Esophagus (tissue), 2 donors: ENCODE data around the gene PDPK1. TPM values are rescaled to one million over a fixed set of nuclear protein-coding genes. Genes with fewer than 3 reads are reported as not detected.
"Not testable (repeated sequence)": the region's sequence is repeated elsewhere in the genome, so short reads cannot be mapped to it uniquely, and the experiment has no call there.

Source experiments
- H3K27ac ChIP-seq, 2 donors: one replicate each; pipeline ENCODE4 v1.5.1; 2013; ENCODE audit warnings: low read depth in 2 of 2, mild to moderate bottlenecking in 2 of 2, inconsistent platforms in 1 of 2, low read length in 1 of 2, moderate library complexity in 1 of 2
- H3K27me3 ChIP-seq, 2 donors: one replicate each; pipeline ENCODE4 v1.6.1; 2013; ENCODE audit warnings: low read length in 2 of 2, control low read depth in 1 of 2, mild to moderate bottlenecking in 1 of 2; ENCODE audit not compliant: insufficient read depth in 2 of 2, control insufficient read depth in 1 of 2
- H3K36me3 ChIP-seq, 2 donors: one replicate each; pipeline ENCODE4 v1.6.1; 2013; ENCODE audit warnings: low read length in 1 of 2; ENCODE audit not compliant: control insufficient read depth in 2 of 2, insufficient read depth in 2 of 2
- H3K4me1 ChIP-seq, 2 donors: one replicate each; pipeline ENCODE4 v1.6.1; 2013; ENCODE audit warnings: low read length in 1 of 2; ENCODE audit not compliant: control insufficient read depth in 2 of 2, insufficient read depth in 2 of 2
- H3K4me3 ChIP-seq, 2 donors: one replicate each; pipeline ENCODE4 v1.5.1; 2013; ENCODE audit warnings: low read length in 2 of 2, mild to moderate bottlenecking in 2 of 2, low read depth in 1 of 2, moderate library complexity in 1 of 2
- H3K9me3 ChIP-seq, 2 donors: one replicate each; pipeline ENCODE4 v1.6.1; 2013; ENCODE audit warnings: mild to moderate bottlenecking in 2 of 2, low read depth in 1 of 2, low read length in 1 of 2, moderate library complexity in 1 of 2; ENCODE audit not compliant: control insufficient read depth in 2 of 2, insufficient read depth in 1 of 2
- WGBS, 2 donors: extraction: QIAGEN DNeasy Blood & Tissue Kit; methylation state at CpG; one replicate each; pipeline ENCODE4 v1.1.7; 2013; 5-methylcytosine and 5-hydroxymethylcytosine counted together
- polyA plus RNA-seq, 2 donors: library from polyadenylated mRNA; stranded (reverse); fragments of 200-250 nt; gene quantifications; one replicate each; pipeline ENCODE4 v1.2.3, GENCODE V29; 2013
- donor health status: healthy with polysubstance abuse.
- donor health status: Bipolar disorder and iron deficiency.

The PDPK1 gene
- polyA plus RNA-seq, 2 donors = 11.8 to 12.8 TPM

GRCh38 chr16:2596747-2597559, 59.1 kb downstream of the PDPK1 start:
- H3K27me3 ChIP-seq = no peaks in the 10 kb centered on the region
- no peaks in the 10 kb centered on the region for H3K9me3 ChIP-seq
- peaks cover 6 to 38% of the 10 kb centered on the region in 2 donors for H3K36me3 ChIP-seq
- no peak overlapping the region for H3K27ac ChIP-seq
- WGBS, 2 donors = 89 to 91% methylated on average over 24 of the region's 24 CpGs
- H3K4me1 ChIP-seq = no peaks in the 10 kb centered on the region
- no peak overlapping the region for H3K4me3 ChIP-seq

GRCh38 chr16:2597560-2597902, 59.7 kb downstream of the PDPK1 start:
- Histone ChIP-seq H3K4me1 (no peaks in the 10 kb centered on the region), H3K27me3 (no peaks in the 10 kb centered on the region), H3K9me3 (no peaks in the 10 kb centered on the region), H3K36me3 (peaks cover 6 to 38% of the 10 kb centered on the region in 2 donors), H3K4me3 (no peak overlapping the region), H3K27ac (no peak overlapping the region)
- WGBS, 2 donors = 94 to 96% methylated on average over 22 of the region's 22 CpGs

GRCh38 chr16:2598133-2598641, 60.4 kb downstream of the PDPK1 start:
- Histone ChIP-seq H3K36me3 (peaks cover 6 to 38% of the 10 kb centered on the region in 2 donors), H3K27me3 (no peaks in the 10 kb centered on the region), H3K27ac (no peak overlapping the region), H3K9me3 (no peaks in the 10 kb centered on the region), H3K4me1 (no peaks in the 10 kb centered on the region), H3K4me3 (no peak overlapping the region)
- WGBS, 2 donors = 93 to 95% methylated on average over 21 of the region's 21 CpGs

DNA sequence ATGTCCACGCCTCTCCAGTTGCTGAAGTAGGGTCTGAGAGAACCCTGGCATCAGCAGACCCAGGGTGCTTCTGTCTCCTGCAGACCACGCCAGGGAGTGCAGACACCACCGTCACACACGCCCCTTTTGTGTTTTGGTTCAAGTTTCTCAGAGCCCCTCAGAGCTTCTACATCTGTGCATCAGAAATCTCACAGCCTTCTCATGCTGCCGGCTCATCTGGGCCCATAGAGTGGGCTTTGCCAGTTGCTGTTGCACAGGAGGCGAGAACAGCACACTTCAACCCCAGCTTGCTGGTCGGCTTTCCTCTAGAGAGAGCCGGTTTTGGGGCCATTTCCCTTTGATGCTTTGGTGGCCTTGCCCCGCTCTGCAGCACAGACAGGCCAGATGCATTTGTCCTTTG, 60.9 kb downstream of the PDPK1 start:
- Histone ChIP-seq H3K9me3 (no peaks in the 10 kb centered on the region), H3K36me3 (peaks cover 6 to 37% of the 10 kb centered on the region in 2 donors), H3K27ac (no peak overlapping the region), H3K4me1 (no peaks in the 10 kb centered on the region), H3K4me3 (no peak overlapping the region), H3K27me3 (no peaks in the 10 kb centered on the region)
- 93 to 95% methylated on average over 9 of the region's 9 CpGs for WGBS, 2 donors

DNA sequence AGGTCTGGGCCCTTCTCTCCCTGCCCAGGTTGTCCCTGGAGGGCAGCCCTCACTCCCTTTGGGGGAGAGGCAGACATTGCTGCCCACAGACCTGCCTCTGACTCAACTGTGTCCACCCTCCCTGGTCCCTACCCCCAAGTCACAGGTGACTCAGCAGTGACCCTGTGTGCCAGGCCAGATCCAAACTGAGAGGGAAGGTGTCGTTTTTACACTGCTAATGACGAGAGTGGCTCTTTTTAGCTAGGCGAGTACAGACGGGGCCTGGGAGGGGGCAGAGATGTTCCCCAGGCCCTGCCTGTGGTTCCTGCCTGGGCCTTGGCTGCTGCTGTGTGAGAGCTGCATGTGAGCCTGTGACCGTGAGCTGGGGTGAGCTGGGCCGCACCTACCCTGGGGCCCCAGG, 61.3 kb downstream of the PDPK1 start:
- WGBS, 2 donors = 79 to 90% methylated on average over 4 of the region's 6 CpGs
- H3K9me3 ChIP-seq = not testable (repeated sequence)

GRCh38 chr16:2599785-2600184, 62.0 kb downstream of the PDPK1 start:
- 76 to 86% methylated on average over 8 to 9 of the region's 12 CpGs for WGBS, 2 donors
- H3K4me1 ChIP-seq, H3K27me3 ChIP-seq, H3K27ac ChIP-seq, H3K9me3 ChIP-seq, H3K4me3 ChIP-seq: not testable (repeated sequence)
- peaks cover 6 to 34% of the 10 kb centered on the region in 2 donors for H3K36me3 ChIP-seq

More for the DNA sequence above, 61.3 kb downstream of the PDPK1 start:
- H3K4me3 ChIP-seq, H3K27ac ChIP-seq, H3K4me1 ChIP-seq, H3K27me3 ChIP-seq: not testable (repeated sequence)
- H3K36me3 ChIP-seq = peaks cover 6 to 34% of the 10 kb centered on the region in 2 donors

- H3K9me3 ChIP-seq, H3K4me1 ChIP-seq, H3K27me3 ChIP-seq, H3K27ac ChIP-seq, H3K4me3 ChIP-seq: not testable (repeated sequence)
- peaks cover 6 to 26% of the 10 kb centered on the region in 2 donors for H3K36me3 ChIP-seq
- WGBS, 2 donors = 73 to 81% methylated on average over 11 of the region's 12 CpGs
These were observed 63.6 kb downstream of the PDPK1 start for GRCh38 chr16:2601301-2602025.

DNA sequence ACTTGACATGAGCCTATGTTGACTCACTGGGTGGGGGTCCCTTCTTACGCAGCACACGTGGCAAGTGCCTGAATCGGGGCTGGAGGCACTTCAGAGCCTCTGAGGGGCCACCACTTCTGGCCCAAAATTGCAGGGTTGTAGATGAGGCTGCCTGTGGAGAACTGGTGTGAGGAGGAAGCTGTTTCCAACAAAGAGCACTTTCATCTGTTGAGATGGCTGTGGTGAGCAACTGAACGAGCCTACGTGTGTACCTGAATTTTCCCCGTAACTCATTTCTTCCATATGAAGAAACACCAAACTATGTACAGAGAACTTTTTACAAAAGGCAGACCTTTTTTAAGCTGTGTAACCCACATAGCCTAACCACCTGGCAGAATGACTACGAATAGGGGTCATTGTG, 64.4 kb downstream of the PDPK1 start:
- H3K4me1 ChIP-seq, H3K27me3 ChIP-seq, H3K9me3 ChIP-seq, H3K4me3 ChIP-seq, H3K27ac ChIP-seq: not testable (repeated sequence)
- H3K36me3 ChIP-seq = peaks cover 6 to 20% of the 10 kb centered on the region in 2 donors
- WGBS, 2 donors = 89% methylated on average over 7 of the region's 7 CpGs

DNA sequence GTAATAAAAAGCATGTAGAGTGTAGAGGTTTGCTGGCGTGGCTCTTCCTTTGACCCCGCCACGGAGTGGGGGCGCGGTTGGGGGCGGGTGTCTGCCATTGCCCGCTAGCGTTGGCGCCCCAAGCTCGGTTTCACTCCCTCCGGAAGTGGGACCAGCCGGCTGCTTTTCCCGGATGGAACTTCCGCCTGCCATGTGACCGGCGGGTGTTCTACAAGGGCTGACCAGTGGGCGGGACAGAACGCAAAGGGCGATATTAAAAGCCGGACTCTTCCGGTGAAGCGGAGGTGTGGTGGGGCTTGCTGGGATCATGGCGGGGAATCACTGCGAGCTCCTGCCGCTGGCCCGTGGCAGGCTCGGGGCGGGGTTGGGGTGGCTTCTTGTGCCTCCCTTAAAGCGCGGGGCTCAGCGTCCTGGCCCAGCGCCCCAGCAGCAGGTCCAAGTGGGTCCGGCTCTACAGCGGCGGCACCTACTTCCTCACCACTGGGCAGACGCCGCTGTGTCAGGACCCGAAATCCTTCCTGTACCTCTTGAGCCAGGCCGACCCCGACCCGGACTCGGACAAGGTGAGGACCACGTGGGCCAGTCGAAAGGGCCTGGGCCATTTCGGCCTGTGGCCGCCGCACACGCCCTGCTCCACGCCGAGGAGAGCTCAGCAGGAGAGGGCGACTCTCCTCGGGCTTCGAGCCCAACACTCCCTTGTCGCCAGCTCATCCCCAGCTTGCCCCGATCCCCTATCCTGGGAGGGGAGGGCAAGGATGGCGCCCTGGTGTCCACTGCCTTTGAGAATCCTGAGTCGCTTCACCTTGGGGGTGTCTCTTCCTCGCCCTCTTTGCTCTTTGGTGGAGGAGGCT, 65.6 kb downstream of the PDPK1 start:
- Histone ChIP-seq H3K4me3 (peak overlapping the region; percentile 81 to 97), H3K27ac (peak overlapping the region; percentile 69 to 74)
- 0% methylated on average over 58 of the region's 58 CpGs for WGBS, 2 donors

More for the DNA sequence above, 65.6 kb downstream of the PDPK1 start:
- H3K27me3 ChIP-seq = no peaks in the 10 kb centered on the region
- peaks cover 3 to 7% of the 10 kb centered on the region in 2 donors for H3K36me3 ChIP-seq
- peaks cover 0 to 5% of the 10 kb centered on the region in 2 donors for H3K4me1 ChIP-seq
- H3K9me3 ChIP-seq = no peaks in the 10 kb centered on the region
